NOMO-1 treated with DMSO at 0.1 percent for 48 hours (cell line): Measurements from ENCODE around the gene P2RY2.

Source experiments
- DNase-seq: peaks from one replicate; lab custom pipeline; 2025; ENCODE audit not compliant: unreplicated experiment; lab: John Stamatoyannopoulos, UW

P2RY2 gene

DNA sequence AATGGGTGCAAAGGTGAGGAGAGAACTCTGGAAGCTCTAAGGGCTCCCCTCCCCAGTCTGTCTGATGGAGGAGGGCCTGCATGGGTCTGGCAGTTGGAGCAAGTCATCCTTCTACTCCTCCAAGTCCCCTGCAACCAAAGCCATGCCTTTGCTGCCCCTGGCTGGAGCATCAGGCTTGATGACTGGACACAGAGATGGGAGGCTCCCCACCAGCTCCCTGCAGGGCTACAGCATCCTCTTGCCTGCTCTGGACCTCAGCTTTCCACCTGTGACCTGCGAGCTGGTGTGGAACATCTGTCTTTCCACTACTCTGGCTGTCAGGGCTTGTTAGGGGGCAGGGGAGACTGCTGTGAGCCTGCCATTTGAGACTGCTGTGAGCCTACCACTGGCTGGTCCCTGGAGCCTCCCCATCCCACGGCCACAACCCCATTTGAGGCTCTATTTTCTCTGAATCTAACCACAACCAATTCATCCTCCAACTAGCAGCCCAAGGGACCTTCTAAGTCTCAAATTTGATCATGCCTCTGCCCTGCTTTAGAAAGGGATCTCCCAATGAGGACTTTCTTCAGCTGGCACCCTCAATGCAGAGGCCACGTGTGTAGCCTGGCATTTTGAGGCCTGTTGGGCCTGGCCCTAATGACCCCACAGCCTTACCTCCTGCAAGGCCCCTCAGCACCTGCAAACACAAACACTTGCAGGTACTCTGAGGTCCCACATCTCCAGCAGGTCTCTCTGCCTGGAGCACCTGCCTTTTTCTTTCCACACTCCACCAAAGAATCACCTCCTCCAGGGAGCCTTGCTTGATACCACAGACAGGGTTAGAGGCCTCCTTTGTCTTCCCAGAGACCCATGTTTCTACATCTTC, 63.9 kb downstream of the P2RY2 start:
- DNase-seq: no peak

DNA sequence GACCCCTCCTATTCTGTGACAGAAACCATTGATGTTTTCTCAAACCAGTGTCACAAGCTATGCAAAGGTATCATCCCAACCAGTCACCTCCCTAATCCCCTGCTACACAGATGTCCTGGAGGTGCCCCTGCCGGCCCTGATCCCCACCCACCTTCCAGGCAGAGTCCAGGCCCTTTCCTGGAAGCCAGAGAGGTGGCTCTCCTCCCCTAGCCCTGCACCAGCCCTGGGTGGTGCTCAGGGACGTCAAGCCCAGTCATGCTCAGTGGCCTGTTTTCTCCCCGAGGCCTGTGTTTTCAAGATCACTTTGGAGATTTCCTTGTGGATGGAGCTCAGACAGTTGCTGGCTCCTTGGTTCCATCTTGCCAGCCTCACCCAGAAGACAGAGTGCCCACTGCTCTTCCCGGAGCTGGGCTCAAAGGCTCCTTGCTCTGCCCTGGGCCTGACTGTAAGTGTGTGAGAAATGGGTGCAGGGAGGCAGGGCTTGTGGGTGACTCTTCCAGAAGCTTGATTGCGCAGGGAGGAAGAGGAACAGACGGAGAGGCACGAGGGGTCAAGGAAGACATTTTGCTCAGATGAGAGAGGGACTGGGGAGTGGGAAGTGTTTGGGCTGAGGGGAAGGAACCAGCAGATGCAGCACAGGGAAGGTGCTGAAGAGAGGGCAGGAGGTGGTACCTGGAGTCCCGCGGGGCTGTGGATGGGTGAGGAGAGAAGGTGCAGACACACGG, 65.4 kb downstream of the P2RY2 start:
- DNase-seq: no peak

DNA sequence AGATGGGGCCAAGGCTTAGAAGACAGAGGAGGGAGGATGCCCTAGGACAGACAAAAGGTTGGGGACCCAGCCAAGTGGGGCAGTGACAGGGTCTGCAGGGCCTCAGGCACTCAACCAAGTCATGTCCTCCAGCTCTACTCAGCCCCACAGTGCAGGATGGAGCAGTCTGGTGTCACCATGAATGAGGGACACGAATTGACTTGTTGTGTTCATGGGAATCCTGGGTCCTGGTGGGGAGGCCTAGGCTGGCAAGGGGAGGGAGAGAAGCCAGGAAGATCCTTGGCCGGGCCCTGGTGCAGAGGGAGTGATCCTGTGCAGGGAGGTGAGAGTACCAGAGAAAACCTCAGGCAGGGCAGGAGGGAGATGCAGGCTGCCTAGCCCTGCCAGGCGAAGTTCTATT, 66.0 kb downstream of the P2RY2 start:
- DNase-seq: no peak

DNA sequence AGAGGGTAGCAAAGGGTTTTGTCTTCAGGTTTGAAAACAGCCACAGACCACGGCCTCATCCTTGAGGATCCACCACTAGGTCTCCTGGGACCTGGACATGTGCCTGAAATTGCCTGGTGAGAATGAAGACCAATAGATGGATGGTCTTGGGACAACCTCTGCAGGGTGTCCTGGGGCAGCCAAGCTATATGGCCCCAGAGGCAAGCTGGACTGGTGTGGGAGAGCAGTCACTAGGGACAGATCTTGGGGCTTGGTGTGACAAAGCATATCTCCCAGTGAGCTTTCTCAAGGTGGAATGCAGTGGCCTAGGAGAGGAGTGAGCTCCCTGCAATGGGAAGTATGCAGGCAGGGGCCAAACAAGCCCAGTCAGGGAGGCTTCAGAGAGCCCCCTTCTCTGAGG, 67.6 kb downstream of the P2RY2 start:
- no peak for DNase-seq
